ENCODE data around the gene HSD17B13.
"Not testable (repeated sequence)": the region's sequence is repeated elsewhere in the genome, so short reads cannot be mapped to it uniquely, and the experiment has no call there.

Gene HSD17B13

DNA sequence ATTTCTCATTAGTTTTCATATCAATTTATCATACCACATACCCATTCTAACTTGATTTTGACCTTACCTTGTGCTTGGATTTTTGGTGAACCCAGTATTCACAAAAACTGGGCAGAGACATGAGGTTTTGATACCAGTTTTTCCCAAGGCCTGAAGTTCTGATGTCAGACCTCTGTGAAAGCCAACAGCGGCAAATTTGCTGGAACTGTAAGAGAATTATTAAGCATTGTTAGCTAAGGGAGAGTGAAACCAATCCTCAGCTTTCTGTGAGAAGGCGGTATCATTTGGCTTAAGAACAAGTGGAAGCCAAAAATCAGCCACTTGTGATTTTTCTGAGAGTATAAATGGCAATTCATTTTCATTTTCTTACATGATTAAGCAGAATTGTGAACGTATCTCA lies 8.9 kb downstream of the HSD17B13 start:
- no peak for DNase-seq

DNA sequence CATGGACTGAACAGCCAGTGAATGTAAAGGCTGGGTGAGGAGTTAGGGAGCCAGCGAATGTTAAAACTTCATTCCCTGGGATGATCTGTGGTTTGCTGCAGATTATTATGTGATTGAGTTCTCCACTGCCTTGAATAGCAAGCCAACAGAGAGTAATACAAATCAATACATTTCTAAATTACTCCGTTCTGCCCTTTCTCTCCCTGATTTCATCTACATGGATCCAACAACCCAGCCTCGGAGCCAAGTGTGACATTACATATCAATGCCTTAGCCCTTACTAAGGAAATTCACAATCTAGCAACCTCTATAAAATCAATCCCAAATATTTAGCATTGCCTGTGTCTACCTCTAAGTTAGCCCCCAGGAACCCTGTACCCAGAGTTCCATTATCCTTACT lies 11.0 kb downstream of the HSD17B13 start:
- no peak for DNase-seq

DNA sequence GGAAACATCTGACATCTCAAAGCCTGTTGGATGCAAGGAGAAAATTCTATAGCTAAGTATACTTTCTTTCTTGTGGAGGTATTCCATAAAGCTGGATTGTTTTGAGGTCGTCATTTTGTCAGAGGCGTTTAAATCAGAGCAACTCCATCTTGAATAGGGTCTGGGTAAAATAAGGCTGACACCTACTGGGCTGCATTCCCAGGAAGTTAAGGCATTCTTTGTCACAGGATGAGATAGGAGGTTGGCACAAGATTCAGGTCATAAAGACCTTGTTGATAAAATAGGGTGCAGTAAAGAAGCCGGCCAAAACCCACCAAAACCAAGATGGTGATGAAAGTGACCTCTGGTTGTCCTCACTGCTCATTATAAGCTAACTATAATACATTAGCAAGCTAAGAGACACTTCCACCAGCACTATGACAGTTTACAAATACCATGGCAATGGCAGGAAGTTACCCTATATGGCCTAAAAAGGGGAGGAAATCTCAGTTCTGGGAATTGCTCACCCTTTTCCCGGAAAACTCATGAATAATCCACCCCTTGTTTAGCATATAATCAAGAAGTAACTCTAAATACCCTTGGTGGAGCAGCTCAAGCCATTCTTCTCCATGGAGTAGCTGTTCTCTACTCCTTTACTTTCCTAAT lies 11.9 kb downstream of the HSD17B13 start:
- no peak for DNase-seq

DNA sequence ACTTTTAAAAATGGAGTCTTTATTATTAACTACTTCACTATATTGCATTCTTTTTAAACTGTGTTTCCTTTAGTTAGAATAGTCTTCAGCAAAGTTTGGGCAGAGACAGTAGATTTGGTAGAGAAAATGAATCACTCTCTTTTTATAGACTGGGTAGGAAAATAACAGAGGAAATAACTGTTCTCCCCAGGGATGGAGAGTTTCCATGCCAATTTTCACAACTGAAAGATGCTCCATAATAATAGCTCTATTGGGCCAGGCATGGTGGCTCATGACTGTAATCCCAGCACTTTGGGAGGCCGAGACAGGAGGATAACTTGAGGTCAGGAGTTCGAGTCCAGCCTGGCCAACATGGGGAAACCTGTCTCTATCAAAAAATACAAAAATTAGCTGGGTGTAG lies 13.1 kb downstream of the HSD17B13 start:
- DNase-seq: no peak

DNA sequence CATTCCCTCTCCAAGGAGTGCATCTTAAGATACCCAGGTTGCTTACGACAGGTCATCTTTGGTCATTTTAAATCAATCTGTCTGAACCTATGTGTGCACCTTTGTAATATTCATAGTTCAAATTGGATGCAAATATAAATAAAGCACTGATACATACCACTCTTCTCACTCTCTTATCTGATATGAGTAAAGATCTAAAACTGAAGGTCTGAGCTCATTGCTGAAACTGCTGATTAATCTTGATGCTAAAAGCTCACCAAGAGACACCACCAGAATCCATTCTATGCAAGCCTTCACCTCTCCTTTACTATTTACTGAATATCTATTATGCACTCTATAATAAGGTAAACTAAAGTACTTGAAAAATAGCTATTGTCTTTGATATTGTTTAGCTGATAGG lies 16.6 kb downstream of the HSD17B13 start:
- DNase-seq: no peak

DNA sequence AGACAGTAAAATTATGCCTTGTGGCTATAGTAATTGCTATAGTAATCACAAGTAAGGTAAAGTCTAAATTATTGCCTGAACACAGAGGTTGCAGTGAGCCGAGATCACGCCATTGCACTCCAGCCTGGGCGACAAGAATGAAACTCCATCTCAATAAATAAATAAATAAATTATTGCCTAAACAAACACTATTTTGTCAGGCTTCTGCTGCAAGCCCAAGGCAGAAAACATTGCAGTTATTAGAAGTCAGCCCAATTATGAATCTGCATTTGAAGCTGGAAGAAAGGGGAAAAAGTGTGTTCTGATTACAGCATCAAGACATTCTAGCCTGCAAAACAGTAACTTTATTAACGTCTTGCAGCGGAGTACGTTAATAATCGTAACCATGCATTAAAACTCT lies 17.1 kb downstream of the HSD17B13 start:
- DNase-seq: no peak

DNA sequence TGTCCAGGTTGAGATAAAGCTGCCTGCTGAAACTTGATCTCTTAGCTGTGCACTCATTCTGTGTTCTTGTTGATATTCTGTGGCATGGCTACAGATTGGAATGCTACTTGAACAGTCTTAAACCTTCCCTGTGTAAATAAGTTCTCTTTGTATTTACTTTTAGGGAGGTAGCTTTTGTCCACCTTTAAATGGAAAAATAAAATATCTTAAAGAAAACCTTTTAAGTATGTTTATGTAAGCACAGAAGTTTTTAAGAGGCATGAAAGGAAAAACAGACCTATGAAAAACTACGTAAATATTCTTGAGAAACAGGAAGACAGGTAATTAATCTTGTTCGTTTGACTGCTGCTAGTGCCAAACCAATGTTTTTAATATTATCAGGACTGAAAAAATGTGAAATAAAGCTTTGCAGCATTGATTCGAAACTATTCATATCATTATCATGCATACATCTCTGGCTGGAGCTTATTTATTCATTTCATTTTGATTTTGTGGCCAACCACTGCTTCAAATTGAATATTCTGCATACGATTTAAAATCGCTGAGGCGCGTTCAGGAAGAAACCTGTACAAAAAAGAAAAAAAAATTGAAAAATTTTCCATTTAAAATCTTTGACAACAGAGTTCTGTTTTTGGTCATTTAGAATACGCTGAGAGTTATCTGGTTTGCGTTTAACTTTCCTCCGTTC lies 17.8 kb downstream of the HSD17B13 start:
- no peak for DNase-seq

DNA sequence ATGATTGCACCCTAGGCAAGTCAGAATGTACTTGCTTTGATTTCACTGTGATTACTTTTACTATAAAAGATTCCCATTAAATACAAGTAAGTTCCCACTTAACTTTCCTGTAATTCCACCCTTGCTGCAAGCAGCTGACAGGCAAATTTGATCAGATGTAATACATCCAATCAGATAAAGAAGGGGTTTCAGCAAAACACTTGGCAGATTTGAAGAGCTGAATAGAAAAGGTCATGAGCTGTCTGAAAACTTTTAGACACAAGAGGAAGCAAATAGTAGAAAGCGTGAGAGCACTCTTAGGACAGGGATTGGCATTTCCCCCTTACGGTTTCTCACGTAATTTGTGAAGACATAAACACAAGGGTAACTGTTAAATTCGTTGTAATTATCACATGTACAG lies 22.8 kb downstream of the HSD17B13 start:
- no peak for DNase-seq

DNA sequence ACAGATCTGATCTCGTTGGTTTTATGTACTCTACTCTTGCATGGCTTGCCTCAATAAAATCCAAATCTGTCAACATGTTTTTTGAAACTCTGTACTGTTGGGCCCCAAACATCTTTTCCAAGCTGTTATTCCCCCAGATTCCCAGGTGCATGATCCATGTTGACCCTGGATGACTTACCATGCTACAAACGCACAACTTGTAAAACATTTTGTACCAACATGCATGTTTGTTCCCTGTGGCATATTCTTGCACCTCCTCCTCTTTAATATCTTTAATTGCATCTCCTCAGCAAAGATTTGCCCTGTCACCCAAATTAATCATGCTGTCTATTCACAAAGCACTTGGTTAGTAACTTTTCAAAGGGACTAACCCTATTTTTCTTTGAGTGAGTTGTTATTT lies 24.3 kb downstream of the HSD17B13 start:
- DNase-seq: no peak

DNA sequence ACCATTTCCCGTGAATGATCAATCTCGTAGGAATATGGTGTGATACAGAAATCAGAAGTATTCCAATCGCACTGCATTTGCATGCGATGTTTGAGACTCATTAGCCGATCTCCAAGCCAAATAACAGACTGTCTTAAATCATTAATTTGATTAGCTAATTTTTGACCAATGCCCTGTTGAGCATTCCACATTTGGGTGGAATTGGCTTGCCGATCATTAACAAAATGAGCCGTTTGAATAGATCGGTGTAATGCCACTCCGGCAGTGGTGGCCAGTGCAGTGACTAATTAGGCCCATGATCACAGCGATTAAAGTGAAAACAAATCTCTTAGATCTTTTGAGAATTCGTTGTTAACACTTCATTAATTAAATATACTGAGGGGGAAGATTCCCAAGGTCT lies 27.8 kb downstream of the HSD17B13 start:
- not testable (repeated sequence) for DNase-seq

DNA sequence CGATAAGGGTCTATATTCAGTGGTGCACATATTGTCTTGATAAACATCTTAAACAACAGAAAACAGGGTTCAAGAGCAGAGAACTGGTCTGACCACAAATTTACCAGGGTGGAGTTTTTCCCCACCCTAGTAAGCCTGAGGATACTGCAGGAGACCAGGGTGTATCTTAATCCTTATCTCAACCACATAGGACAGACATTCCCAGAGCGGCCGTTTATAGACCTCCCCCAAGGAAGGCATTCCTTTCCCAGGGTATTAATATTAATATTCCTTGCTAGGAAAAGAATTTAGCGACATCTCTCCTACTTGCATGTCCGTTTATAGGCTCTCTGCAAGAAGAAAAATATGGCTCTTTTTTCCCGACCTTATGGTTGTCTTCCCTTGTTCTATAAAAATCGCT lies 28.8 kb downstream of the HSD17B13 start:
- DNase-seq: not testable (repeated sequence)

DNA sequence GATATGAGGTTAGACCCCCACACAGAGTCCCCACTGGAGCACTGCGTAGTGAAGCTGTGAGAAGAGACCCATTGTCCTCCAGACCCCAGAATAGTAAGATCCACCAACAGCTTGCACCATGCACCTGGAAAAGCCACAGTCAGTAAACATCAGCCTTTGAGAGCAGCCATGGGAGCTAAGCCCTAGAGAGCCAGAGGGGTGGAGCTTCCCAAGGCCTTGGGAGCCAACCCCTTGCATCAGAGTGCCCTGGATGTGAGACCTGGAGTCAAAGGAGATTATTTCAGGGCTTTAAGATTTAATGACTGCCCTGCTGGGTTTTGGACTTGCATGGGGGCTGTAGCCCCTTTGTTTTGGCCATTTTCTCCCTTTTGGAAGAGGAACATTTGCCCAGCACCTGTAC lies 35.7 kb downstream of the HSD17B13 start:
- DNase-seq: no peak

DNA sequence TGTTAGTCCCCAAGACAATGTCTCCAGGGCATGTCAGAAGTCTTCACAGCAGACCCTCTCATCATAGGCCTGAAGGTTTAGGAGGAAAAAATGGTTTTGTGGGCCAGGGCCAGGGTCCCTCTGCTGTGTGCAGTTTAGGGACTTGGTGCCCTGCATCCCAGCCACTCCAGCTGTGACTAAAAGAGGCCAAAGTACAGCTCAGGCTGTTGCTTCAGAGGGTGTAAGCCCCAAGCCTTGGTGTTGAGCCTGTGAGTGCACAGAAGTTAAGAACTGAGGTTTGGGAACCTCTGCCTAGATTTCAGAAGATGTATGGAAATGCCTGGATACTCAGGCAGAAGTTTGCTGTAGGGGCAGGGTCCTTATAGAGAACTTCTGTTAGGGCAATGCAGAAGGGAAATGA lies 38.4 kb downstream of the HSD17B13 start:
- not testable (repeated sequence) for DNase-seq

DNA sequence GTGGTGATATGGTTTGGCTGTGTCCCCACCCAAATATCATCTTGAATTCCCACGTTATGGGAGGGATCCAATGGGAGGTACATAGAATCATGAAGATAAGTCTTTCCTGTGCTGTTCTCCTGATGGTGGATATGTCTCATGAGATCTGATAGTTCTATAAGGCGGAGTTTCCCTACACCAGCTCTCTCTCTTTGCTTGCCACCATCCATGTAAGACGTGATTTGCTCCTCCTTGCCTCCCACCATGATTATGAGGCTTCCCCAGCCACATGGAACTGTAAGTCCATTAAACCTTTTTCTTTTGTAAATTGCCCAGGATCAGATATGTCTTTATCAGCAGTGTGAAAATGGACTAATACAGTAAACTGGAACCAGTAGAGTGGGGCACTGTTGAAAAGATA lies 39.5 kb downstream of the HSD17B13 start:
- no peak for DNase-seq

DNA sequence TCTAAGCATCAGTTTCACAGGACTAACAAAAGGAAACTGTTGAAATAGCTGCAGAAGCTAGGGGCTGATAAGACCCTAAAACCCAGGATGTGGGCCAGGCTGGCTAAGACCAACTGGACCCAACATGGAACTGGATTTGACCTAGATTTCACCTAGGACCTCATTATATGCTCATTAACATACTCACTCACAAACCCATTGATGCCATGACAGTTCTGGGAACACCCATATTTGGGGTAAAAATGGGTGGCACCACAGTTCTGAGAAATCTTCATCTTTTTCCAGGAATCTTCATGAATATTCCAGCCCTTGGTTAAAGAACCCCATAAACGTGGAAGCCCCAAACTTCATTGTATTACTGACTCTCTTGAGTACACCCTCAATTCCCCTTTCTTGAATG lies 41.1 kb downstream of the HSD17B13 start:
- DNase-seq: no peak

DNA sequence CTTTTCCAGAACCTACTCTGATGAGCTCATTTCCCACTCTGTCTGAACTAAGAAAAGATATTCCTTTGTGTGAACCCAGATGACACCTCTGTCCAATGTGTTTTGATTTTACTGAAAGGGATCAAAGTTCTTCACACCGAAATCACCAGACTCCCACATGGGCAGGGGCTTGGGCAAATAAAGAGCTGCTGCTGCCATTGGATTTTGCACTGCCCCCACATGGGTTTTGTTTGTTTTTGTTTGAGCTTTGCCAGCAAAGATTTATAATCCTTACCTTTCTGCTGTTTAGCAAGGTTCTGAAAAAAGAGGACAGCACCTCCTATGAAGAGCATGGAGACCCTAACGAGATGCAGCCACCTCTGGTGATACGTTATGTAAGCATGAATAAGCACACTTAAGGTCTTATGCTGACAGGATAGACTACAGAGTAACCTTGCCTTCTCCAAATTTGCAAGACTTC lies 44.3 kb downstream of the HSD17B13 start:
- no peak for DNase-seq

DNA sequence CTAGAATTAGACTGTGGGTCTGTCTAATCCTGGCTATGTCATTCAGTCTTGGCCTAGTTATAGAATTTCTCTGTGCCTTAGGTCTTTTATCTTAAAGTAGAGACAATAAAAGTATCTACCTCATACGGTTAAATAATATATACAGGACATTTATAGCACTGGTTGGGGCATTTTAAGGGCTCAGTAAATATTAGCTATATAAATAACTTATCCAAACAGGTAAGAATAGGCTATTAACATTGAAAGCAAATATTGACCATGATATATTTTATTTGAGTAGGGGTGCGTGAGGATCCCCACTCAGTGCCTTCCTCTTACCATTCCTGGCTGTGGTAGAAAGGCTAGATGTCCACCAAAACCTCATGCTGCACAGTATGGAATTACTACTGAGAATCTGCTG lies 47.4 kb downstream of the HSD17B13 start:
- no peak for DNase-seq

DNA sequence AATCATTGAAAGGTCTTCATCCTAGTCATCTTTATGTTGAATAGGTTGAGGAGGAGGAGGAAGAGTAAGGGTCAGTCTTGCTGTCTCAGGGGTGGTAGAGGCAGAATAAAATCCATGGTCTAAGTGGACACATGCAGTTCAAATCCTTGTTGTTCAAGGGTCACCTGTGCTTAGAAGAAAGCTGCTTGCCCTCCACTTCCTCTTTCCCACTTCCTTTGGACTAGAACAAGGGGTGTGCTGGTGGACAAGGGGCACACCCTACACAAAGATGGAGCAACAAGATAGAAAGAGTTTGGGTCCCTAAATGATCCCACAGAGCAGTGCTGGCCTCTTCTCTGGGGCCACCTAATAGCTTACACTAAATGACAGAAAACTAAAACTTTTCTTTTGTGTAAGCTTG lies 47.9 kb downstream of the HSD17B13 start:
- no peak for DNase-seq

DNA sequence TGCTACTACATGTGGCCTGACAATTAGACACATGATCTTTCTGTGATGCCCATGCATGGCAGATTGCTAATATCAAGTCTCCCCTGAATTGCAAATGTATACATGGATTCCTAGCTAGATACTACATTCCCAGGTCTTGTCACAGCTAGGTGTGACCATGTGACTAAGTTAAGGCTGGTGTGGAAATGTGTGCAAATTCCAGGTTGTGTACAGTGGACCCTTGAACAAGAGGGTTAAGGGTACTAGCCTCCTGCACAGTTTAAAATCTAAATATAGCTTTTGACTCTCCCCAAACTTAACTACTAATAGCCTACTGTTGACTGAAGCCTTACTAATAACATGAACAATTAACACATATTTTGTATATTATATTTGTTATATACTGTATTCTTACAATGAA lies 48.4 kb downstream of the HSD17B13 start:
- DNase-seq: no peak

DNA sequence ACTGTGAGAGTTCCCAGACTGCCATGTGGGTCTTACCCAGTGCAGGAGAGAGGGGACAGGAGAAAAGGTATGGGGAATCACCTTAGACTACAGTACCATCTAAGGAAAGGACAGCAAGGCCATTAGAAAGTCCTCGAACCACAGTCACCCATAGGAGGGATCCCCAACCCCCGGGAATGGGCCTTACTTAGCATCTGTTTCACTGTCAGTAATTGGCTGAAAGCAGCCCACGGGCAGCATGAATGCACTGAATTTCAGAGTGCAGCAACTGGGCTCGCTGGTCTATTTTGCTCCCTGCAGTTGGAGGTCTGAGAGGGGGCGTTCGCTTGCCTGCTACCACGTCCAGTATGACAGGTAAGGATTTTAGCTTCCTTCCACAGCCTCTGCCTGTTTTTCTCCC lies 51.9 kb downstream of the HSD17B13 start:
- no peak for DNase-seq

DNA sequence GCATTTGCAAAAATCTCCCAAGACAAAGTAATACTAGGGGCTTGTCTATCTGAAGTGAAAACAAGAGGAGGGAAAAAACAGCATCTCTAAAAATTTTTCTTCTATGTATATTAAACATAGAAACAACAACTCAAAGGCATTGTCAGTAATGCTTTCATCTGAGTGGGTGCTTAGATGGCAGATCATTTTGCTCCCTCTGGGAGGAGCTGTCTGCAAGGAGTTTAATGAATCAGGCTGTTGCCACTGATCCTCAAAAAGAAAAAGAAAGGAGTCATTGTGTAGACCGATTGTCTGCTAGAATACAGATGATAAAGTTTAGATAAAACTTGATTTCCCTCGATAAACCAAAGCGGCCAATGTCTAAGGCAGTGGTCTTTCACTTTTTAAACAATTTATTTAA lies 52.5 kb downstream of the HSD17B13 start:
- DNase-seq: no peak

DNA sequence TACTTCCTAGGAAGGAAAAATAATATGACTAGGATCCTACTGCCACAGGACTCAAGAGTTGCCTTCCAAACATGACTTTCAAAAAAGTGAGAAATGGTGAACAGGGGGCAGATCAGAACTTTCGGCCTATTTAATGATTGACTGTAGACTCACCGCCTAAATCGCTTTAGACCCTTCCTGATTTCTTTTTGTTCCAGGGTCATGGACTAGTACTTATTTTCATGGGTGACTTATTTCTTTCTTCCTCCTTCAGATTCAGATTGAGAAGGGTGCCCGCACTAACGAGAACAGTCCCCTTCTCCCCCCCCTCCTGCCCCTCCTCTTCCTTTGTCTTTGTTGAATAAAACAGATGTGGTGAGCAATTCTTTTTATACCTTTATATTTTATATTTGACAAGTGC lies 54.3 kb downstream of the HSD17B13 start:
- no peak for DNase-seq

DNA sequence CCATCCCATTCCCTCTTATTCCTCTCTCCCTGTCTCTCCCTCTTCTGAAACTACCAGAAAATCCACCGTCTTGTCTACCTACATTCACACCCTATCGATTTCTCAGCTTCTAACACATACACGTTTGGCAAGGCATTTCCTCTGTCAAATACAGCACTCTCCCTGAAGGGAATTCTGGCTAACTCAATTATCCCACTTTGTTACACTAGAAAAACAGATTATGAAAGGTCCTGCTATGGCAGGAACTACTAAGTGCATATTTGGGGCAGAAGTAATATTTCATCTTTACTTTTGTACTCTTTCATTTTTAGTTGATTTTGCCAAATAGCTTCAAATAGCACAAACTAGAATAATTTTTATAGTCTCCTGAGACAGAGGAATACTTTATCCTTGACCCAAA lies 55.7 kb downstream of the HSD17B13 start:
- DNase-seq: no peak

DNA sequence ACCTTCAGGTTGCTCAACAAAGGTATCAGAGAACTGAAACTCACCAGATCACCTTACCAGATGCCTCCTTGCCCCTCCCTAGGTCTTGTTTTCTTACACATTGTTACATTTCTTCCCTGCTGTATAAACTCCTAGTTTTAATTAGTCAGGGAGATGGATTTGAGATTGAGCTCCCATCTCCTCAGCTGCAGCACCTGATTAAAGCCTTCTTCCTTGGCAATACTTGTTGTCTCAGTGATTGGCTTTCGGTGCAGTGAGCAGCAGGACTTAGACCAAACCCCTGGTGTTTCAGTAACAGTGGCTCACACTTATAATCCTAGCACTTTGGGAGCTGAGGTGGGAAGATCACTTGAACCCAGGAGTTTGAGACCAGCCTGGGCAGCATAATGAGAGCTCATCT lies 59.8 kb downstream of the HSD17B13 start:
- DNase-seq: no peak

DNA sequence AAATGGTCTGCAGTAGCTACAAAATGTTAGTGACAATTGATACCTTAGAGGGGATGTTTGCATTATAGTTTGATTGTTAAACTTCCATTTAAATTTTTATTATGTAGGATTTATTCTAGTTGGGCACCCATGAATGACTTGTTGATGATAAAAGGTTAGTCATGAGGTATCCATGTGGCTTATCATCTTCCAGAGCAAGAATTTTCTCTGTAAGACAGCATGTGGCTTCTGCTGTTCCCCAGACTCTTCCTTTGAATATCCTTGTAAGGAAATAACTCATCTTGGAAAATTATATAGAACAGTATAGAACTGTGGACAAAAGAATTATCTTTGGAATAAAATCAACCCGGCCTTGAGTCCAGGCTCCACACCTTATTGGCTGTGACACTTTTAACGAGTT lies 62.2 kb downstream of the HSD17B13 start:
- no peak for DNase-seq
